T47D (cell line): ENCODE results near the gene BEND7.
"Not testable (repeated sequence)": the region's sequence is repeated elsewhere in the genome, so short reads cannot be mapped to it uniquely, and the experiment has no call there.

Experiments
- DNase-seq, 2 experiments: peaks; one replicate each; pipeline versions ENCODE4 v3.0.0 to v3.0.0-alpha.2; 2011 to 2012; ENCODE audit warnings: low read depth in 1 of 2, low spot score in 1 of 2
- JUND ChIP-seq: IDR thresholded peaks from 2 replicates; pipeline ENCODE4 v1.6.1; 2012; ENCODE audit warnings: low read depth
- in situ Hi-C: cut with HindIII; loops from 2 replicates; pipeline ENCODE4 v1.10.0; 2016; ENCODE audit warnings: low sequenced_read_pairs, low pct_unique_long_range_greater_than_20kb

BEND7 gene, protein sequence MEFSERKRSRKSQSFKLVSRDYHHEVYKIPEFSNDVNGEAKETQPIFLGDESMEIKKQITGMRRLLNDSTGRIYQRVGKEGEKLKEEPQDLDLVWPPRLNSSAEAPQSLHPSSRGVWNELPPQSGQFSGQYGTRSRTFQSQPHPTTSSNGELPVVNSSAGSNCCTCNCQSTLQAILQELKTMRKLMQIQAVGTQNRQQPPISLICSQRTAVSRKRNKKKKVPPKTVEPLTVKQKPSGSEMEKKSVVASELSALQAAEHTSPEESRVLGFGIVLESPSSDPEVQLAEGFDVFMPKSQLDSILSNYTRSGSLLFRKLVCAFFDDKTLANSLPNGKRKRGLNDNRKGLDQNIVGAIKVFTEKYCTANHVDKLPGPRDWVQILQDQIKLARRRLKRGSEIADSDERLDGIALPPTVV

DNA sequence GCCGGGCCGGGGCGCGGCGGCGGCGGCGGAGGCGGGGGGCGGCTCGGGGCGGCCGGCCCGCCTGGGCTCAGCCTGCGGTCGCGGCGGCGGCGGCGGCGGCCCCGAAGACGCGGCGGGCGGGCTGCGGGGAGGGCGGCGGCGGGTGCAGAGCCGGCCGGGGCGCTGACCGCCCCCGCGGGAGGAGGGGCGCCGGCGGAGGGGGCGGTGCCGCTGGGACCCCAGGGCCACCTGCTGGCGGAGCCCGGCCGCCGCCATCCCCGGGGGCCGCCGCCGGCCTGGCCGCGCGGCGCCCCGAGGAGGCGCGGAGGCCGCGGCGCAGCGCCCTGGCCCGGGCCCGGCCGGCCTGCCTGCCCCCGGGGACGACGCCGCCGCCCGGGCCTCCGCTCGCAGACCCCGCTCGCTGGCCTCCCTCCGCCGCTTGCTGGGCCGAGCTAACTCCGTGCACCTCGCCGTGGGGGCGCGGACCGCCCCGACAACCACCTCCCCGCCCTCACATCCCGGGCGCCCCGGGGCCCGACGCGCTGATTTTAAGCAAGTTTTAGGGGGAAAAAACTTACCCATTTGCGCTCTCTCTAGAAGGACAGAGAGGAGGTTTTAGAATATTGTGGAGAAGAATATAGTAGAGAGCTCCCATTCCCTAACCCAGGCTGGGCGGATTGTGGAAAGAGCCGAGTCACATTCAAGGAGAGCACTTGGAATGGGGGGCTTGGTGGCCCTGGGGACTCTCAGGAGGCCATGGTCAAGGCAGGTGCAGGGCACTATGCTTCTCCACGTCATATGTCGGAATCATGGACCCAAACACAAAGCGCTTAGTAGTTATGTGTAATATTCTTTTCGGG, at the start of gene BEND7:
Gene BEND7, minus strand, starts transcription at position 140 of the 839 bp plus-strand sequence. CDS start 481 bp downstream, outside the sequence.
- DNase-seq = peak; percentile 13 to 72
- in situ Hi-C loops = no loop called here
- no peak for TF ChIP-seq JUND

DNA sequence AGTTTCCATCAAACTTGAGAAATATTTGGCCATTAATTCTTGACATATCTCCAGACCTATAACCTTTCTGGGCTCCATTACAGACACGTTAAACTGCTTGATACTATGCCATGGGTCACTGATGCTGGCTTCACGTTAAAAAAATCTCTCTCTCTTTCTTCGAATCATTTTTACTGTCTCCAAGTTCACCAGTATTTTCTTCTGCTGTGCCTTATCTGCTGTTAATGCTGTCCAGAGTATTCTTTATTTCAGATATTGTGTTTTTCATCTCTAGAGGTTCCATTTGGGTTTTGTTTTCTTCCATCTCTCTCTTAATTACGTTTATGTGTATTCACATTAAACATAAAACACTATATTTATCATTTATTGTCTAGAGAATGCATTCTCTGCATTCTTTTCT, 45.1 kb upstream of the BEND7 start:
- in situ Hi-C loops = no loop called here
- no peak for TF ChIP-seq JUND
- no peak for DNase-seq

DNA sequence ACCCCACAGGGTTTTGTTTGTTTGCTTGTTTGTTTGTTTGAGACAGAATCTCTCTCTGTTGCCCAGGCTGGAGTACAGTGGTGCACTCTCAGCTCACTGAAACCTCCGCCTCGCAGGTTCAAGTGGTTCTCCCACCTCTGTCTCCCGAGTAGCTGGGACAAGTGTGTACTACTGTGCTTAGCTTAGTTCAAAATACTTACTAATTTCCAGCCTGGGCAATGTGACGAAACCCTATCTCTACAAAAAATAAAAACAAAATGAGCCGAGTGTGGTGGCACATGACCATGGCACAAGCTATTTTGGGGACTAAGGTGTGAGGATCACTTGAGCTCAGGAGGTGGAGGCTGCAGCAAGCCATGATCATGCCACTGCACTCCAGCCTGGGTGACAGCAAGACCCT, 42.7 kb upstream of the BEND7 start:
- in situ Hi-C loops = no loop called here
- no peak for TF ChIP-seq JUND
- DNase-seq = no peak

DNA sequence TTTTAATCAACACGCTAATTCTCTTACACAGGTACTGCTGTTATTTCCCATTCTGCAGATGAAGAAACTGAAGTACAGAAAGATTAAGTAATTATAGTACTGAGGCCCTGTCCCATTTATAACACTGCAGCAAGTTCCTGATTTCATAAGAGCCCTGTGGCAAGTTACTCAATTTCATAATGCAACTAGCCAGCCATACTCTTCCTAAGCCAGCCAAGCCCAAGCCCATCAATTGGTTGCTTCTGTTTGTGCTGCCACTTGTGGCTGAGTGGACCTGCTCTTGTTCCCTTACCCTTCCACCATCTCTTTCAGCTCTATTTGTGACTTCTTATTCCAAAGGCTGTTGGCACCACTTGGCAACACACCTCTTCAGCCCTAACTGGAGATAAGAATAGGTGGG, 38.2 kb upstream of the BEND7 start:
- no peak for DNase-seq
- in situ Hi-C loops = no loop called here

DNA sequence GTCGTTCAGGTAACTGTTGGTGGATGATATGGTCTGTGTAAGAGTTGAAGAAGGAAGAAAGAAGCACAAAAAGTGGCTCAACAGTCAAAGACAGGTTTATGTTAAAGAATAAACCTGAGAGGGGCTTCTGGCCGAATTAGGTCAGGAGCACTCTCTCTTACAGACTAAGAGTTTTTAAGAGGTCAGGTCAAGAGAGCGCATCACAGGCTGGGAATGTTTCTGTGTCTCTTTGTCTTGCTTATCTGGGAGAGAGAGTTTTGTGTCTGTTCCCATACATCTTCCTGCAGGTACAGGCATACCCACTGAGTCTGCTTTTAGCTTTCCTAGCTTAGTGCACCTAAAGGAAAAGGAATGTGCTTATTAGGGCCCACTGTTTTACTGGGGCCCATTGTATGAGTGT, 35.8 kb upstream of the BEND7 start:
- TF ChIP-seq JUND = no peak
- in situ Hi-C loops = no loop called here
- no peak for DNase-seq

More for the DNA sequence above, 38.2 kb upstream of the BEND7 start:
- TF ChIP-seq JUND = no peak

DNA sequence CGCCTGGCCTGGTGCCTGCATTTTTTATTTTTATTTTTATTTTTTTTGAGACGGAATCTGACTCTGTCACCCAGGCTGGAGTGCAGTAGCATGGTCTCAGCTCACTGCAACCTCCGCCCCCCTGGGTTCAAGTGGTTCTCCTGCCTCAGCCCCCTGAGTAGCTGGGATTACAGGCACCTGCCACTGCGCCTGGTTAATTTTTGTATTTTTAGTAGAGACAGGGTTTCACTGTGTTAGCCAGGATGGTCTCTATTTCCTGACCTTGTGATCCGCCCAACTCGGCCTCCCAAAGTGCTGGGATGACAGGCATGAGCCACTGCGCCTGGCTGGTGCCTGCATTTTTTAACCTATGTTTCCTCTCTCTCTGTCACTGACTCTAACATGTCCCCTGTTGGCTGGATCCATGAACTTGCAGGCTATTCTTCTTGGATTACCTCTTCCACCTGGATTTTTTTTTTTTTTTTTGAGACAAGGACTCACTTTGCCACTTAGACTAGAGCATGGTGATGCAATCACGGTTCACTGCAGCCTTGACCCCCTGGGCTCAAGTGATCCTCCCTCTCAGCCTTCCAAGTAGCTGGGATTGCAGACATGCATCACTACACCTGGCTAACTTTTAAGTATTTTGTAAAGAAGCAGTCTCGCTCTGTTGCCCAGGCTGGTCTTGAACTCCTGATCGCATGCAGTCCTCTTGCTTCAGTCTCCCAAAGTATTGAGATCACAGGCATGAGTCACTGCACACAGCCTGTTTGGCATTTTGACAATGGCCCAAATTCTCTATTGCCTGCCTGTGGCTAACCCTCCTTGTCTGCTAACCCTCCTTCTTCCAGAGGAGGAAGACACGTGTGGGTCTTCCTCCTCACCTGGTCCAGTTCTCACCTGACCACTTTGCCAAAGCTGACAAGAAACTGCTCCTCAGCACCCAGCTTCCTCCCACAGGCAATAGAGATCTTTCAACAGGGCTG, 34.9 kb upstream of the BEND7 start:
- in situ Hi-C loops = no loop called here
- no peak for DNase-seq
- TF ChIP-seq JUND = no peak

DNA sequence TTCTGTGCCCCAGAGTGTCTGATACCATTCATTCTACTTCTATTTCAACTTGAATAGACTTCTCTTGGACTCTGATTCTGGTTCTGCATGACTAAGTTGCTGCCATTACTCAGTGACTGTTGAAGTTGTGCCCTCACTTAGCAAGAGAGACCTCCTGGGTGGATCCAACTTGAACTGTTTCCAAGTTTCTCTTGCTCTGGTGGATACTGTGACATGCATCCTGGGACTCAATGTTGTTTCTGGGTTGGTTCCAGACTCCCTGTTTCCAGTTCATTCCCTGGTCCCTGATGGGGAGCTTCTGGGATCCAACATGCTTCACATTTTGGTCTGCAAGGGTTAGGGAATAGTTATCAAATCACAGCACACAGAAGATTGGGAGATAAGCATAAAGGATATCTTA, 31.8 kb upstream of the BEND7 start:
- in situ Hi-C loops = no loop called here
- no peak for TF ChIP-seq JUND
- no peak for DNase-seq

DNA sequence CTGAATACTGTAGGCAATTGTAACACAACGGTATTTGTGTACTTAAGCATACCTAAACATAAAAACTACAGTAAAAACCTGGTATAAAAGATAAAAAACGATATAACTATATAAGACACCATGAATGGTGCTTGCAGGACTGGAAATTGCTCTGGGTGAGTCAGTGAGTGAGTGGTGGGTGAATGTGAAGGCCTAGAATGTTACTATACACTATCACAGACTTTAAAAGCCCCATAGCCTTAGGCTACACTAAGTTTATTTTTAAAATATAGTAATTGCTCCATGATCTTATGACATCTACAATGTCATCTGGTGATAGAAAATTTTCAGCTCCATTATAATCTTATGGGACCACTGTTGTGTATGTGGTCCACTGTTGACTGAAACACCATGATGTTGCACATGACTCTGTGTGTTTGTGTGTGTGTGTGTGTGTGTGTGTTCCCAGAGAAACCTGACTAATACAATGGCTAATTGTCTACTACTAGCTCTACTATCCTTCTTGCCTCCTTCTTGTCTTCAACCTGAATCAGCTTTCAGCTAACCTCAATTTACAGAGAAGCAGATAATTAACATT, 30.4 kb upstream of the BEND7 start:
- no peak for TF ChIP-seq JUND
- in situ Hi-C loops = no loop called here

DNA sequence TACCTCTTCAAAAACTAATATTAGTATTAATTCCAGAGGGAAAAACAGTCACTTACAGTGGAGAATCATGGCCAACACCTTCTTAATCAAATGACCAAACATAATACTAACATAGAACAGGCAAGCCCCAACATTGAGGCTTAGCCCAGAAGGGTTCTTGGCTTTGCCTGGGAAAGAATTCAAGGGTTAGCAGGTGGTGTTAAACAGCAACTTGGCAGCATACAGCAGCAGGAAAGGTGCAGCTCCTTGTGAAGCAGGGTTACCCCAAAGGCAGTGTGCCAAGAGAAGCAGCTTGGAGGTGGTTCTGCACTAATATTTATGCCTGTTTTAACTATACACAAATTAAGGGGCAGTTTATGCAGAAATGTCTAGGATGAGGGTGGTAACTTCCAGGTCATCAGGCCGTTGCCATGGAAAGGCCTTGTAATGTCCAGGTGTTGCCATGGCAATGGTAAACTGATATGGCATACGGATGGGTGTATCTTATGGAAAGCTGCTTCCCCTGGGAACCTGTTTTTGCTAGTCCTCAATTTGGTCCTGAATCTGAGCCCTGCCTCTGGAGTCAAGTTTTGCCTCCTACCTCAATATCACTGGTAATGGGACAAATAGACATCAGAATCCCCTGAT, 27.2 kb upstream of the BEND7 start:
- no peak for TF ChIP-seq JUND
- in situ Hi-C loops = no loop called here
- DNase-seq = no peak

More for the DNA sequence above, 30.4 kb upstream of the BEND7 start:
- no peak for DNase-seq

DNA sequence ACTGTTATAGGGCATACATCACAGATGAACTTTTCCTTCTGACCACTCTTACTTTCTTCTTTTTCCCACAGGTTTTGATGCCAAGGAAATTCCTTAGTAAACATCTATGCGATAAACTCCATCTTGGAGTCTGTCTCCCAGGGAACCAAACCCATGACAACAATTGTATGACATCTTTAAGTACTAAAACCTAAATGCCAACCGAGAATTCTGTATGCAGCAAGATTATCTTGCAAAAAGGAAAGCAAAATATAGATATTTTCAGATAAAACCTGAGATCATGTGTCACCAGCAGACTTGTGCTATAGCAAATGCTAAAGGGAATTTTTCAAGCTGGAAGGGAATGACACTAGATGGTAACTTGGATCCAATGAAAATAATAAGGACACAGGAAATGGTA, 22.0 kb upstream of the BEND7 start:
- in situ Hi-C loops = no loop called here
- no peak for TF ChIP-seq JUND

DNA sequence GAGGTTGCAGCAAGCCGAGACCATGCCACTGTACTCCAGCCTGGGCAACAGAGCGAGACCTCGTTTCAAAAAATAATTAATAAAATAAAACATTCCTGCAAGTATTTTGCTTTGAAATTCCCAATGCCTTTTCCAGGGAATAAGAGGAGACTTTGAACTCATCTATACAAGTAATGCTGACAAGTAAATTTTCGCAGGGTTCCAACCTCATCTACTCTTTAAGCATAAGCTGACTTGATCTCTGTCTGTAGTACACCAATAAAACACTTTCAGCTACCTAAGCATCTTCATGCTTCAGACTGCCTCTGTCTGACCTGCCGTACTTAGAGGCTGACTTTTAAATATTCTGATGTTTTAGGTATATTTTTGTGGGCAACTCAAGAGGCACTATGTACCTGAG, 13.7 kb upstream of the BEND7 start:
- TF ChIP-seq JUND = no peak
- no peak for DNase-seq
- in situ Hi-C loops = no loop called here

More for the DNA sequence above, 22.0 kb upstream of the BEND7 start:
- no peak for DNase-seq

DNA sequence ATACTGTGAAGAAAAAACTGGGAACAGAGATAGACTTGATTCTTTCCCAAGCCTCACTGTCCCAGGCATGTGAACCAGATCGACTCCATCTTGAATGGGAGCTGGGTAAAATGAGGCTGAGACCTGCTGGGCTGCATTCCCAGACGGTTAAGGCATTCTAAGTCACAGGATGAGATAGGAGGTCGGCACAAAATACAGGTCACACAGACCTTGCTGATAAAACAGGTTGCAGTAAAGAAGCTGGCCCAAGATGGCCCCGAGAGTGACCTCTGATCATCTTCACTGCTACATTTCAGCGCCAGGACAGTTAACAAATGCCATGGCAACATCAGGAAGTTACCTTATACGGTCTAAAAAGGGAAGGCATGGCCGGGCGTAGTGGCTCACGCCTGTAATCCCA, 9.2 kb upstream of the BEND7 start:
- DNase-seq, in situ Hi-C loops: not testable (repeated sequence)
